DOHH2 (cell line): ENCODE measurements around the gene SERTAD4.

Experiments used
- H3F3A ChIP-seq: fragments of 200-600 bp; sonication (generic), shearing (Covaris generic); 2 replicates; pipeline ENCODE4 v1.6.0; 2016; ENCODE audit warnings: antibody characterized with exemption, mild to moderate bottlenecking; ENCODE audit not compliant: control insufficient read depth, insufficient read depth
- H3K27ac ChIP-seq: fragments of 200-600 bp; sonication (generic); 2 replicates; pipeline ENCODE4 v1.5.1; 2014; ENCODE audit warnings: low read depth, mild to moderate bottlenecking, low read length, moderate library complexity
- H3K27me3 ChIP-seq: fragments of 200-600 bp; sonication (generic); 2 replicates; pipeline ENCODE4 v1.6.1; 2014; ENCODE audit warnings: mild to moderate bottlenecking, low read length, mixed read lengths; ENCODE audit not compliant: control insufficient read depth
- H3K36me3 ChIP-seq: fragments of 200-600 bp; sonication (generic); 2 replicates; pipeline ENCODE4 v1.6.1; 2014; ENCODE audit warnings: mild to moderate bottlenecking, low read length, moderate library complexity, mixed read lengths; ENCODE audit not compliant: control insufficient read depth
- H3K4me1 ChIP-seq: fragments of 200-600 bp; sonication (generic); 2 replicates; pipeline ENCODE4 v1.6.1; 2014; ENCODE audit warnings: mild to moderate bottlenecking, low read length, mixed read lengths; ENCODE audit not compliant: control insufficient read depth
- H3K4me2 ChIP-seq: fragments of 200-600 bp; sonication (generic); 2 replicates; pipeline ENCODE4 v1.6.0; 2014; ENCODE audit warnings: mild to moderate bottlenecking, low read length, moderate library complexity
- H3K4me3 ChIP-seq: fragments of 200-600 bp; sonication (generic); 2 replicates; pipeline ENCODE4 v1.5.1; 2014; ENCODE audit warnings: mild to moderate bottlenecking, low read length, mixed read lengths
- H3K79me2 ChIP-seq: fragments of 200-600 bp; sonication (generic); 2 replicates; pipeline ENCODE4 v1.6.1; 2014; ENCODE audit warnings: mild to moderate bottlenecking, low read length, mixed read lengths; ENCODE audit not compliant: control insufficient read depth
- H3K9me2 ChIP-seq: fragments of 200-600 bp; sonication (generic); replicated peaks from 2 replicates; pipeline ENCODE4 v1.6.1; 2014; ENCODE audit warnings: mild to moderate bottlenecking, low read length, mixed read lengths; ENCODE audit not compliant: control insufficient read depth
- H3K9me3 ChIP-seq: fragments of 200-600 bp; sonication (generic); 2 replicates; pipeline ENCODE4 v1.6.1; 2014; ENCODE audit warnings: antibody characterized with exemption, low read length, mixed read lengths; ENCODE audit not compliant: control insufficient read depth, insufficient read depth
- H4K20me1 ChIP-seq: fragments of 200-600 bp; sonication (generic); 2 replicates; pipeline ENCODE4 v1.6.0; 2014; ENCODE audit warnings: low read depth, mild to moderate bottlenecking, antibody characterized with exemption, low read length, moderate library complexity; ENCODE audit not compliant: control insufficient read depth, insufficient read depth
- EZH2phosphoT487 ChIP-seq: fragments of 200-600 bp; sonication (generic); IDR thresholded peaks from 2 replicates; pipeline ENCODE4 v1.6.1; 2017; ENCODE audit warnings: borderline replicate concordance, mild to moderate bottlenecking, antibody characterized with exemption, low read length, moderate library complexity, mixed read lengths
- TF ChIP-seq, protein P1 (sequence below): fragments of 200-600 bp; sonication (generic); IDR thresholded peaks from one replicate; pipeline ENCODE4 v1.5.1; 2014; ENCODE audit warnings: antibody characterized with exemption, mild to moderate bottlenecking, low read depth, low read length; ENCODE audit not compliant: poor library complexity, severe bottlenecking

SERTAD4 gene

DNA sequence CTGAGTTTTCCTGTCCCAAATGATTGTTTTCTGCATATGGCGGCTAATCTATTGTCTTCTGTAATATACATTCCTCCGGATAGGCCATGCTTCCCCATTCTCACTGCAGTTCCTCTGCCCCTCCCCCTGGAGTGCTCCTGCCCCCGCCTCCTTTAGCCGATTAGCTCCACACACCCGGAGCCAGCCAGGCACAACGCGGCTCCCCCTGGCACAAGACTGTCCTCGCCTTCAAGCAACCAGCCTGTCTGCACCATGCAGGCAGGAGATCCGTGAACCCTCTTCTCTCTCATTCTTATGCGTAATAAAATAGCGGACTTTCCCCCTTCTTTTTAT lies 18.0 kb downstream of the SERTAD4 start:
- H3K27me3 ChIP-seq: peaks cover 19% of the 10 kb centered on the region
- no peak overlapping the region for H3K27ac ChIP-seq
- no peaks in the 10 kb centered on the region for H3K9me3 ChIP-seq
- H3K4me1 ChIP-seq: peaks cover 11% of the 10 kb centered on the region
- no peaks in the 10 kb centered on the region for H3K79me2 ChIP-seq
- H3K4me2 ChIP-seq: no peak overlapping the region
- no peaks in the 10 kb centered on the region for H3F3A ChIP-seq
- H4K20me1 ChIP-seq: no peaks in the 10 kb centered on the region
- no peak overlapping the region for H3K4me3 ChIP-seq
- no peaks in the 10 kb centered on the region for H3K36me3 ChIP-seq
- TF ChIP-seq EZH2phosphoT487: no peak
- TF ChIP-seq, protein P1, sequence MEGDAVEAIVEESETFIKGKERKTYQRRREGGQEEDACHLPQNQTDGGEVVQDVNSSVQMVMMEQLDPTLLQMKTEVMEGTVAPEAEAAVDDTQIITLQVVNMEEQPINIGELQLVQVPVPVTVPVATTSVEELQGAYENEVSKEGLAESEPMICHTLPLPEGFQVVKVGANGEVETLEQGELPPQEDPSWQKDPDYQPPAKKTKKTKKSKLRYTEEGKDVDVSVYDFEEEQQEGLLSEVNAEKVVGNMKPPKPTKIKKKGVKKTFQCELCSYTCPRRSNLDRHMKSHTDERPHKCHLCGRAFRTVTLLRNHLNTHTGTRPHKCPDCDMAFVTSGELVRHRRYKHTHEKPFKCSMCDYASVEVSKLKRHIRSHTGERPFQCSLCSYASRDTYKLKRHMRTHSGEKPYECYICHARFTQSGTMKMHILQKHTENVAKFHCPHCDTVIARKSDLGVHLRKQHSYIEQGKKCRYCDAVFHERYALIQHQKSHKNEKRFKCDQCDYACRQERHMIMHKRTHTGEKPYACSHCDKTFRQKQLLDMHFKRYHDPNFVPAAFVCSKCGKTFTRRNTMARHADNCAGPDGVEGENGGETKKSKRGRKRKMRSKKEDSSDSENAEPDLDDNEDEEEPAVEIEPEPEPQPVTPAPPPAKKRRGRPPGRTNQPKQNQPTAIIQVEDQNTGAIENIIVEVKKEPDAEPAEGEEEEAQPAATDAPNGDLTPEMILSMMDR: no peak
- H3K9me2 ChIP-seq: no peaks in the 10 kb centered on the region

DNA sequence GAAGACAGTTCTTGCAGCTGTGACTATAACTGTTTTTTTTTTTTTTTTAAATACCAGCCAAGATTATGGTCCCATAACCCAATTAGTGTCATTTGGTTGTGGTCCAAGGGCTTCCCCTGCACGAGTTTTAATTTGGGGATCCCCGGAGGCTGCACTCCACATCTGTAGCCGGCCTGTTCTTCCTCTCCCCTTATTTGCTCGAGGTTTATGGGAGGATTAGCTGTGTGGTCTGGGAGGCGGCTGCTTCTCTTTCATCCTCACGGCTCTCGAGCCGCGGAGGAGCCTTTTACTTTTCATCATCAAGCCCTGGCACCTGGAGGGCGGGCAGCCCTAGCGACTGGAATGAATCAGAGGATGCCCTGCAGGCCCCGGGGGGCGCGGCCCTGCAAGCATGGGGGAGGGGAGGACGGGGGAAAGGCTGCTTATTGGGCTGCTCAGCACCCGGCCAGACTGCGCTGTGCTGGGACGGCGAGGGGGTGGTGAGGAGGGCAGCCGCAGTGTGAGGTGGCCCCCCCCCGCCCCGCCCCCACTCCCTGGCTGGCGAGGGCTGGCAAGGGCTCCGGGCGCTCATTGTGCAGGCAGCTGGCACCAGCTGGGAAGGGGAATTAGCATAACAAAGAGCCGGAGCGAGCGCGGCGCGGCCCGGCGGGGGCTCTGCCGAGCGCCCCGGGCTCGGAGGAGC lies 18.5 kb downstream of the SERTAD4 start:
- Histone ChIP-seq H4K20me1 (no peaks in the 10 kb centered on the region), H3K4me2 (no peak overlapping the region)
- TF ChIP-seq, protein P1: no peak
- 0 out of 2 replicates have a peak, but pooled peaks have one; percentile 45 for TF ChIP-seq EZH2phosphoT487

DNA sequence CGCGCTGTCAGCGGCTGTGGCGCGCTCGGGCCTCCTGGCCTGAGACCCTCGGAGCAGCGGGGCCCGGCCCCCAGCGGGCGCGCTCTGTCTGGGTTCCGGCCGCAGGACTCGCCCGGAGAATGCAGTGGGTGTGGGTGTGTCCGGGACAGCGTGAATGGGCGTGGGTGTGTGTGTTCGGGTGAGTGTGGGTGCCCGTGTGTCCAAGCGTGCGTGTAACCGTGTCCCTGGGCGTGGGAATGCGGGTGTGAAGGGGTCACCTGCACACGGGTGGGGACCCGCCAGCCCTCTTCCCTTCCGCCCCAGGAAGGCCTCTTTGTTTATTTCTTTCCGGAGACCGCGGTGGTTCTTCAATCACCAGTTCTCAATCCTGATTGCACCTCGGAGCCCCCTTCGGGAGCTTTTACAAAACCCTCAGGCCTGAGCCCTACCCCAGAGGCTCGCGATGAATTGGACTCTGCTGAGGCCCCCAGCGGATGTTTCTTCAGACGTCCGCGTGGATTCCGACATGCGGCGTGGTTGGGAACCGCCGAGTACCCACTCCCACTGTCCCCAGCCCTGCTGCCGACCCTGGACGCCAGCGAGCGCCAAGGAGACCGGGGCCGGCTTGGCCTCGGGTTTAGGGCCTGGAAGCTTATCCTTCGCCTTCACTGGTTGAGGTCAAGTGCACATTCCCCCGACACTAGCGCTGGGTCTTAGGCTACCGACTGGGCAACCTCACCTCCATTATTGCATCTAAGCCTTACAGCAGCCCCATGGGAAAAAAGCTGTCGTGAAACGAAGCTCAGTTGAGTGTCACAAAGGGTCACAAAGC lies 19.3 kb downstream of the SERTAD4 start:
- no peaks in the 10 kb centered on the region for H3K79me2 ChIP-seq
- peaks cover 19% of the 10 kb centered on the region for H3K27me3 ChIP-seq
- no peaks in the 10 kb centered on the region for H3K9me2 ChIP-seq
- no peaks in the 10 kb centered on the region for H4K20me1 ChIP-seq
- no peak overlapping the region for H3K27ac ChIP-seq
- no peak overlapping the region for H3K4me3 ChIP-seq
- no peaks in the 10 kb centered on the region for H3K9me3 ChIP-seq
- H3K4me2 ChIP-seq: no peak overlapping the region
- H3K4me1 ChIP-seq: peaks cover 3% of the 10 kb centered on the region
- no peaks in the 10 kb centered on the region for H3F3A ChIP-seq
- TF ChIP-seq, protein P1: no peak
- no peaks in the 10 kb centered on the region for H3K36me3 ChIP-seq

More for the DNA sequence above, 18.5 kb downstream of the SERTAD4 start:
- no peaks in the 10 kb centered on the region for H3K9me2 ChIP-seq
- H3K27ac ChIP-seq: no peak overlapping the region
- H3F3A ChIP-seq: no peaks in the 10 kb centered on the region
- H3K79me2 ChIP-seq: no peaks in the 10 kb centered on the region
- peaks cover 10% of the 10 kb centered on the region for H3K4me1 ChIP-seq
- no peaks in the 10 kb centered on the region for H3K36me3 ChIP-seq
- no peaks in the 10 kb centered on the region for H3K9me3 ChIP-seq
- H3K4me3 ChIP-seq: no peak overlapping the region
- peaks cover 19% of the 10 kb centered on the region for H3K27me3 ChIP-seq
